ENCODE data around the gene LRRC38. TPM values are rescaled to one million over a fixed set of nuclear protein-coding genes. Genes with fewer than 3 reads are reported as not detected.

Gene LRRC38
- total and polyA plus RNA-seq, 2 of the 4 experiments (the other 2 are of a cell fraction), result not detected

GRCh38 chr1:13517193-13517812, 3.5 kb upstream of the LRRC38 start:
- no peaks in the 10 kb centered on the region for H3K9me1 ChIP-seq (ENCODE audit: insufficient read depth, low read length)
- H2AK5ac ChIP-seq (ENCODE audit: low read depth, low read length), result no peak overlapping the region
- DNase-seq, result no peak
- H4K20me1 ChIP-seq (ENCODE audit: insufficient read depth, low read length), result no peaks in the 10 kb centered on the region
- dilution Hi-C loops (cut with HindIII; ENCODE audit: low sequenced_read_pairs, unreplicated experiment) (no loop called here), intact Hi-C loops (cut with micrococcal nuclease) (no loop called here), in situ Hi-C loops (cut with MboI; ENCODE audit: low sequenced_read_pairs) (no loop called here)
- H3K14ac ChIP-seq (replicated peaks; ENCODE audit: low read depth, low read length), result no peak overlapping the region
- peaks cover 28% of the 10 kb centered on the region for H3K9me3 ChIP-seq (ENCODE audit: control insufficient read depth, insufficient read depth, low read length)
- no peaks in the 10 kb centered on the region for H3K79me1 ChIP-seq (ENCODE audit: low read depth in 1 of 2, low read length in 2 of 2)
- H2BK5ac ChIP-seq (ENCODE audit: low read depth, low read length, poor library complexity, severe bottlenecking), result no peak overlapping the region
- CTCF ChIA-PET, result no interaction called here
- no peaks in the 10 kb centered on the region for H3K4me1 ChIP-seq (ENCODE audit: control insufficient read depth, insufficient read depth, low read length)
- no peak overlapping the region for H3K18ac ChIP-seq (ENCODE audit: low read depth, low read length)
- no peaks in the 10 kb centered on the region for H3K36me3 ChIP-seq (ENCODE audit: control insufficient read depth, insufficient read depth, low read length)
- no peak overlapping the region for H2BK15ac ChIP-seq (ENCODE audit: low read depth, low read length)
- H2BK20ac ChIP-seq (ENCODE audit: low read depth, low read length), result no peak overlapping the region
- no peak overlapping the region for H3K23ac ChIP-seq (ENCODE audit: low read depth, low read length)
- WGBS, 2 experiments (ENCODE audit: extremely low coverage in 2 of 2, insufficient read length in 1 of 2), result 7% methylated on average over 6 of the region's 18 CpGs; no CpG with 5 or more reads in 1 of the 2 experiments
- H3K27ac ChIP-seq (ENCODE audit: insufficient read depth, low read length), result no peak overlapping the region
- H3K56ac ChIP-seq (ENCODE audit: extremely low read depth, insufficient read depth, low read length), result no peak overlapping the region
- no peak overlapping the region for H3K4ac ChIP-seq (ENCODE audit: low read depth, low read length)
- POLR2A ChIA-PET (ENCODE audit: unreplicated experiment), result no interaction called here
- no peak overlapping the region for H4K5ac ChIP-seq (ENCODE audit: low read depth, low read length)
- H4K91ac ChIP-seq (ENCODE audit: insufficient read depth, low read depth, low read length), result no peak overlapping the region
- no peaks in the 10 kb centered on the region; the same call in 1 of the 2 replicates for H3K27me3 ChIP-seq (ENCODE audit: control insufficient read depth, insufficient read depth, low read length)
- no peak overlapping the region for H3K4me2 ChIP-seq (ENCODE audit: low read depth, low read length)
- H3K4me3 ChIP-seq (ENCODE audit: insufficient read depth, low read depth, low read length), result no peak overlapping the region
- no peak overlapping the region for H4K8ac ChIP-seq (ENCODE audit: low read depth in 2 of 2, low read length in 2 of 2)
- no peak for TF ChIP-seq SMC3 (IDR thresholded peaks at IDR 0.05; ENCODE audit: low read depth, low read length)
- no peak for TF ChIP-seq RAD21 (IDR thresholded peaks at IDR 0.05; ENCODE audit: low read length)
- no peak for TF ChIP-seq CTCF (conservative IDR thresholded peaks at IDR 0.05; ENCODE audit: low read depth, low read length)
- TF ChIP-seq NFE2L2 (IDR thresholded peaks at IDR 0.05; ENCODE audit: low read depth, low read length), result no peak
- TF ChIP-seq BHLHE40 (IDR thresholded peaks at IDR 0.05; ENCODE audit: low read depth, low read length), result no peak
- no peak for TF ChIP-seq POLR2A (IDR thresholded peaks at IDR 0.05; ENCODE audit: low read depth, low read length)
- no peak for TF ChIP-seq RFX5 (IDR thresholded peaks at IDR 0.05; ENCODE audit: low read depth, low read length)
- no peak for TF ChIP-seq MAFK (IDR thresholded peaks at IDR 0.05; ENCODE audit: low read depth, low read length)
- TF ChIP-seq FOS (IDR thresholded peaks at IDR 0.05; ENCODE audit: low read depth, low read length), result no peak
- no peak for TF ChIP-seq MXI1 (IDR thresholded peaks at IDR 0.05; ENCODE audit: borderline replicate concordance, low read depth, low read length)
- no peak for TF ChIP-seq MAZ (IDR thresholded peaks at IDR 0.05; ENCODE audit: borderline replicate concordance, low read depth, low read length)
- TF ChIP-seq RCOR1 (IDR thresholded peaks at IDR 0.05; ENCODE audit: insufficient replicate concordance, low read length), result no peak
- no peak for TF ChIP-seq ELK1 (IDR thresholded peaks at IDR 0.05; ENCODE audit: borderline replicate concordance, low read depth, low read length)
- TF ChIP-seq CHD1 (IDR thresholded peaks at IDR 0.05; ENCODE audit: low read depth, low read length), result no peak
- TF ChIP-seq CEBPB (IDR thresholded peaks at IDR 0.05; ENCODE audit: low read depth, low read length), result no peak
- TF ChIP-seq USF2 (IDR thresholded peaks at IDR 0.05; ENCODE audit: low read depth, low read length), result no peak
- H2AK9ac ChIP-seq (replicated peaks; ENCODE audit: low read depth, low read length, poor library complexity), result no peak overlapping the region
- no peak for ATAC-seq (ENCODE audit: low read depth)
- H2BK120ac ChIP-seq (ENCODE audit: low read depth, low read length), result no peak overlapping the region
- H2AFZ ChIP-seq (replicated peaks; ENCODE audit: low read length, poor library complexity), result no peak overlapping the region
- no TSS peak for BruUV-seq (replicated peaks)
- no peak overlapping the region for H3K9ac ChIP-seq (ENCODE audit: low read depth, low read length)
